HL-60 (cell line): ENCODE measurements around the gene CHTOP.

Source experiments
- CTCF ChIP-seq: IDR thresholded peaks from one replicate; pipeline ENCODE4 v1.5.1; 2011; ENCODE audit warnings: low read length, control low read depth, inconsistent platforms; ENCODE audit not compliant: insufficient read depth
- TF ChIP-seq, protein P1 (sequence below): IDR thresholded peaks from 2 replicates; pipeline ENCODE4 v1.6.1; 2012; ENCODE audit warnings: low read depth; ENCODE audit not compliant: insufficient replicate concordance

DNA sequence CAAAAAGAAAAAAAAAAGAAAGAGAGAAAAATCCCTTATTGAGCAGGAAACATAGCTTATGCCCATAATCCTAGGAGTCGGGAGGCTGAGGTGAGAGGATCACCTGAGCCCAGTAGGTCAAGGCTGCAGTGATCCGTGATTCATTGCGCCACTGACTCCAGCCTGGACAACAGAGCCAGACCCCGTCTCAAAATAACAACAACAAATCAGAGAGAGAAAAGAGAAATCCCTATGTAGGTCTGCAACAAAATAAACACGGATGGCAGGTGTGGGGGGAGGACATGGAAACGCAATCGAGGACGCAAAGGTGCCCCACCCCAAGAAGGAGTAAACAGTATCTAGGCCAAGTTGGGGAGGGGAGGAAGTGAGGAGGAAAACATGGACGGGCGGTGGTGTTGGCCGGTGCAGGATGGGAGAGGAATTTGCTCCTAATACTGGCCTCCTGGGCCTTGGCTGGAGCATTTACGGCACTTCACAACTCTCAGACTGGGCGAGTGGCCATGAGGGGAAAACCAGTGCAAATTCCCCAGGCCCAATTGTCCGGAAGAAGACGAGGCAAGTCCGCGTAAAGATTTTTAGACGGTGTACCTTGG lies 609 bp upstream of the CHTOP start:
- no peak for TF ChIP-seq CTCF
- TF ChIP-seq, protein P1, sequence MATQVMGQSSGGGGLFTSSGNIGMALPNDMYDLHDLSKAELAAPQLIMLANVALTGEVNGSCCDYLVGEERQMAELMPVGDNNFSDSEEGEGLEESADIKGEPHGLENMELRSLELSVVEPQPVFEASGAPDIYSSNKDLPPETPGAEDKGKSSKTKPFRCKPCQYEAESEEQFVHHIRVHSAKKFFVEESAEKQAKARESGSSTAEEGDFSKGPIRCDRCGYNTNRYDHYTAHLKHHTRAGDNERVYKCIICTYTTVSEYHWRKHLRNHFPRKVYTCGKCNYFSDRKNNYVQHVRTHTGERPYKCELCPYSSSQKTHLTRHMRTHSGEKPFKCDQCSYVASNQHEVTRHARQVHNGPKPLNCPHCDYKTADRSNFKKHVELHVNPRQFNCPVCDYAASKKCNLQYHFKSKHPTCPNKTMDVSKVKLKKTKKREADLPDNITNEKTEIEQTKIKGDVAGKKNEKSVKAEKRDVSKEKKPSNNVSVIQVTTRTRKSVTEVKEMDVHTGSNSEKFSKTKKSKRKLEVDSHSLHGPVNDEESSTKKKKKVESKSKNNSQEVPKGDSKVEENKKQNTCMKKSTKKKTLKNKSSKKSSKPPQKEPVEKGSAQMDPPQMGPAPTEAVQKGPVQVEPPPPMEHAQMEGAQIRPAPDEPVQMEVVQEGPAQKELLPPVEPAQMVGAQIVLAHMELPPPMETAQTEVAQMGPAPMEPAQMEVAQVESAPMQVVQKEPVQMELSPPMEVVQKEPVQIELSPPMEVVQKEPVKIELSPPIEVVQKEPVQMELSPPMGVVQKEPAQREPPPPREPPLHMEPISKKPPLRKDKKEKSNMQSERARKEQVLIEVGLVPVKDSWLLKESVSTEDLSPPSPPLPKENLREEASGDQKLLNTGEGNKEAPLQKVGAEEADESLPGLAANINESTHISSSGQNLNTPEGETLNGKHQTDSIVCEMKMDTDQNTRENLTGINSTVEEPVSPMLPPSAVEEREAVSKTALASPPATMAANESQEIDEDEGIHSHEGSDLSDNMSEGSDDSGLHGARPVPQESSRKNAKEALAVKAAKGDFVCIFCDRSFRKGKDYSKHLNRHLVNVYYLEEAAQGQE = no peak
